22Rv1 (cell line): ENCODE measurements around the gene FRS3.

Experiments used
- ZFX ChIP-seq: fragments of 450-650 bp; IDR thresholded peaks from 2 replicates; pipeline ENCODE4 v1.6.1; 2017; ENCODE audit warnings: antibody characterized with exemption, borderline replicate concordance
- TF ChIP-seq, protein P1 (sequence below): fragments of 450-650 bp; IDR thresholded peaks from 2 replicates; pipeline ENCODE4 v1.5.1; 2017; ENCODE audit warnings: mild to moderate bottlenecking

DNA sequence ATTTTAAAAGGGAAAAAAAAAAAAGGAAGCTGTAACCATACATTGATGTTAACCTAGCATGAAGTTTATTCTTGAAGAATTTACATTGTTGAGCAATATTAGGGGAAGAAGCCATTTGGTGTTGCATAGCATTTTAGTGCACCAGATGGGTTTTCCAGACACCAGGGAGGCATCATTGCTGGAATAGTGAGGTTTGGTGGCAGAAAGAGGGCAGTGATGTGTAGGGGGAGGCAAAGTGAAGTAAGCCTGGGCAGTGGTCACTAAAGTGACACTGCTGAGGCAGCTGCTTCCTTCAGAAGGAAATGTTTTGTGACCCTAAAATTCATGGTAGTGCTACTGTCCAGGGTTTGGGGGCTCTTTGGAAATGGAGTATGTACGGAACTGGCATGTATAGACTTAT, 10.3 kb upstream of the FRS3 start:
- TF ChIP-seq, protein P1, sequence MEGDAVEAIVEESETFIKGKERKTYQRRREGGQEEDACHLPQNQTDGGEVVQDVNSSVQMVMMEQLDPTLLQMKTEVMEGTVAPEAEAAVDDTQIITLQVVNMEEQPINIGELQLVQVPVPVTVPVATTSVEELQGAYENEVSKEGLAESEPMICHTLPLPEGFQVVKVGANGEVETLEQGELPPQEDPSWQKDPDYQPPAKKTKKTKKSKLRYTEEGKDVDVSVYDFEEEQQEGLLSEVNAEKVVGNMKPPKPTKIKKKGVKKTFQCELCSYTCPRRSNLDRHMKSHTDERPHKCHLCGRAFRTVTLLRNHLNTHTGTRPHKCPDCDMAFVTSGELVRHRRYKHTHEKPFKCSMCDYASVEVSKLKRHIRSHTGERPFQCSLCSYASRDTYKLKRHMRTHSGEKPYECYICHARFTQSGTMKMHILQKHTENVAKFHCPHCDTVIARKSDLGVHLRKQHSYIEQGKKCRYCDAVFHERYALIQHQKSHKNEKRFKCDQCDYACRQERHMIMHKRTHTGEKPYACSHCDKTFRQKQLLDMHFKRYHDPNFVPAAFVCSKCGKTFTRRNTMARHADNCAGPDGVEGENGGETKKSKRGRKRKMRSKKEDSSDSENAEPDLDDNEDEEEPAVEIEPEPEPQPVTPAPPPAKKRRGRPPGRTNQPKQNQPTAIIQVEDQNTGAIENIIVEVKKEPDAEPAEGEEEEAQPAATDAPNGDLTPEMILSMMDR = no peak
- TF ChIP-seq ZFX = no peak
